D341Med (cell line): ENCODE results near the gene MYCBP2.
"Not testable (repeated sequence)": the region's sequence is repeated elsewhere in the genome, so short reads cannot be mapped to it uniquely, and the experiment has no call there.

Experiments used
- DNase-seq: peaks from one replicate; pipeline ENCODE4 v3.0.0; 2012; ENCODE audit warnings: low spot score

The MYCBP2 gene

DNA sequence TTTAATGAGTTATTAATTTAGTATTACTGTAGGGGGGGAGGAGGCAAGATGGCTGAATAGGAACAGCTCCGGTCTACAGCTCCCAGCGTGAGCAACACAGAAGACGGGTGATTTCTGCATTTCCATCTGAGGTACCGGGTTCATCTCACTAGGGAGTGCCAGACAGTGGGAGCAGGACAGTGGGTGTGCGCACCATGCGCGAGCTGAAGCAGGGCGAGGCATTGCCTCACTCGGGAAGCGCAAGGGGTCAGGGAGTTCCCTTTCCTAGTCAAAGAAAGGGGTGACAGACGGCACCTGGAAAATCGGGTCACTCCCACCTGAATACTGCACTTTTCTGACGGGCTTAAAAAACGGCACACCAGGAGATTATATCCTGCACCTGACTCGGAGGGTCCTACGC is 127.9 kb downstream of the MYCBP2 start:
- not testable (repeated sequence) for DNase-seq

GRCh38 chr13:77196052-77196618 is 130.8 kb downstream of the MYCBP2 start:
- no peak for DNase-seq

DNA sequence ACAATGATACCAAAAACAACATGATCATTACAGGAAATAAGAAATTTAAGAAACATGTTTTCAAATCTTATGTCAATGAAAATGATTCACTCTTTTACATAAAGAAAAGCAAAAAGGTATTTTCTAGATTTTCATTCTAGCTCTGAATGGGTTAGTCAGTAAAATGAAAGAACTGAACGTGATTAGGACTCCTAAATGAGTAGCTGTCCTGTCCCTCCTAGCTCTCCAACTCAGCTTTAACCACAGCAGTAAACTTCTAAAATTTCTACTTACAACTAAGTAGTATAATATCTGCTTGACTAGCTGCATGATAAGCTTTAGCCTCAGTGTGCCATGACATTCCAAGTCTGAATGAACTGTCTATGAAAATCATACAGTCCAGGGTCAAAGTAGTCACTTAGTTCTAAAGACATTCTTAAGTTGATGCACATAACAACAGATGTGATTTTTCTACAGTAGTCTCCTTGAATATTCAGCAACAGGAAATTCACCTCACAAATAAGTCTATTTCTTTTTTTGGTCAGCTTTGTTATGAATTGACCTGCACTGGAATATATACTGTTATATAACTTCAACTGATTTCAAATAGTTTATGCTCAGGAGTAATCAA is 136.4 kb downstream of the MYCBP2 start:
- no peak for DNase-seq

DNA sequence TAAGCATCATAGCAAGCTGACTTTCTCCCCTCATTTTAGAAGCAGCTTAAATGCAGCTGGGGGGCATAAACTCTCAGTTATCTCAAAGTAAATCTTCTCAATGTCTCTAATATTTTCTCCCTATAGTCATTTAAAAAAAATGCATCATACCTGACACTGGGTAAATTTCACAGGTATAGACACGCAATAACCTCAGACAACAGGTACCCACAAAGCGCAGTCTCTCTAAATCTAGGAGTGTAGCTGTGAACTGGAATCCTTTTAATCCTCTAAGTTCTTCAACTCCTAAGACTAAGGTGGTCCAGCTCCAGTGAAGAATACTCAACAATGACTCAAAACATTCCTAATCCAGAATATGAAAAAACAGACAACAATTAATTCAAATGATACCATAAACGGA is 141.2 kb downstream of the MYCBP2 start:
- no peak for DNase-seq

- no peak for DNase-seq
Observed at GRCh38 chr13:77184455-77184854, 142.4 kb downstream of the MYCBP2 start.

GRCh38 chr13:77180011-77180410 is 146.9 kb downstream of the MYCBP2 start:
- no peak for DNase-seq

GRCh38 chr13:77177646-77178045 is 149.2 kb downstream of the MYCBP2 start:
- DNase-seq = no peak

DNA sequence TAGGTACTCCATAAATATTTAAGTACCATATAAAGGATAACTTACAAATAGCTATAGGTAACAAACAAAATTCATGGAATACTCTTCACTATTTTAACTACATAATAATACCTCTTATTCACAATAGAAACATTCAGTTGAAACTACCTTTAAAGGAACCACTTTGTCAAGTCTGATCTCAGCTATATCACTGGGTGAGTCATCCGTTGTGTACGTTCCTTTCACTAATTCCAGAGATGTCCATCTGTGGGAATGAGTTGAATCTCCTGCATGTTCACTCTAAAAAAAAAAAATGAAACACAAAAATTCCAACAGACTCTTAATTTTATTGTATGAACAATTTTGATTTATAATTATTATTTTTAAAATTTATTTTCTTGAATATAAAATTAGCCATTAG is 150.5 kb downstream of the MYCBP2 start:
- no peak for DNase-seq

DNA sequence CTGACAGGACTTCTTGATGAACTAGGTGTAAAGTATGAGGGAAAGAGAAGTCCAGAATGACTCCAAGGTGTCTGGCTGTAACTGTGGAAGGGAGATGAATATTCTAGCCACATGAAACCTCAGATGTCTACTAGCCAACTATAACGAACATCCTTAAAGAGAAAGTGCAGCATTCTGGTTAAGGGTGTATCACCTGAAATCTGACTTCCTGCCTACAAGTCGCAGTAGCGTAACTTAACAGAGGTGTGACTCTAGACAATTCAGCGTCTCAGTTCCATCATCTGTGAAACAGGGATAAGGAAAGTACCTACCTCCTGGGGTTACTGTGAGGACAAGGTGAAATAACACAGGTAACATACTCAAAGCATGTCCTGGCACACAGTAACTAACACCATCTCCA is 154.2 kb downstream of the MYCBP2 start:
- no peak for DNase-seq

- DNase-seq = no peak
Observed at GRCh38 chr13:77171451-77171850, 155.4 kb downstream of the MYCBP2 start.

DNA sequence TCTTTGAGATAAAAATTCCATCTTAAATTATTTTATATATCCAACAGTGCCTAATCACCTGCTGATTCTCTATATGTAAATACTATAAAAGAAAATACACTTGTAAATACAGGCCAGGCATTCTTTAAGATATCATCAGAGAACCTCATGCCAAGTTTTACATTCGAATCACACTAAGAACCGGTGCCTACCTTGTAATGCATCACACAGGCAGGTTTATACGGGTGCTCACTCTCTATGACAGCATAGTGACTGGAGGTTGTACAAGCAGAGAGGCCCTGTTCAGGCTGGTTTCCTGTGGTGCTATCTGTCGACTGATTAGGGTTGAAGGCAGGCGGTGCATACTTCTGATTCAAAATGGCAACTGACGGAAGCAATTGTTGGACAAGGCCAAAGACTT is 158.7 kb downstream of the MYCBP2 start:
- DNase-seq = no peak

DNA sequence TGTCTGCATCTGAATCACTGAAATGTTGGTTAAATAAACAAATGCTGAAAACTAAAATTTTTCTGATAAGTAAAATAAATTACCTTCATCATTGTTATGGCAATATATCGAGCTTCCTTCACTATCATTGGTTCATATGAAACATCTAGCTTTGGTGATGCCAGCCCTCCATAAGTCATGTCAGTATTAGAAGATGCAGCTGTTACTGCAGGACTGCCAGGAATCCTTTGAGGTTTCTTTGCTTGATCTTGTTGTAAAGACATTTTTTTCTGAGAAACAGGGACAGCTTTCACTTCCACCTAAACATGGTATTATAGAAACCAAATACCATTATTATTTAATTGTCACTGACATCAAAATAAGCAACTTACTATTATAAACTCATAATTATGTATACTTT is 176.2 kb downstream of the MYCBP2 start:
- peak; percentile 31 for DNase-seq

GRCh38 chr13:77143431-77143830 is 183.5 kb downstream of the MYCBP2 start:
- no peak for DNase-seq

DNA sequence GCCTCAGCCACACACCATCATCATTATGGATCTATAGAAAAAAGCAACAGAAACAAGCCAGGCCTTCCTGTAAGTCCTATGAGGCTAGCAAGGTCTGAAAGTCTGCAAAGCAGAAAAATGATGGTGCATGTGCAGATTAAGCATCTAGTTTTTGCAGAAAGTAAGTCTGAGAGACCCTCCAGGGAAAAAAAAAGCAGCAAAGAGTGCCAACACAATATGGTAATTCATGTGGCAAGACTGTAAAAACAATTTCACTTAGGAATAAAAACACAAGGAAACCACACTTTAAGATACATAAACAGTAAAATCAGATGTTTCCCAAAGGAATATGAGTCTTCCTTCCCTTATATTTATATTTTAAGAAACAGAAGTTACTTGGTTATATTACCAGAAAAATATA is 187.6 kb downstream of the MYCBP2 start:
- DNase-seq = no peak

DNA sequence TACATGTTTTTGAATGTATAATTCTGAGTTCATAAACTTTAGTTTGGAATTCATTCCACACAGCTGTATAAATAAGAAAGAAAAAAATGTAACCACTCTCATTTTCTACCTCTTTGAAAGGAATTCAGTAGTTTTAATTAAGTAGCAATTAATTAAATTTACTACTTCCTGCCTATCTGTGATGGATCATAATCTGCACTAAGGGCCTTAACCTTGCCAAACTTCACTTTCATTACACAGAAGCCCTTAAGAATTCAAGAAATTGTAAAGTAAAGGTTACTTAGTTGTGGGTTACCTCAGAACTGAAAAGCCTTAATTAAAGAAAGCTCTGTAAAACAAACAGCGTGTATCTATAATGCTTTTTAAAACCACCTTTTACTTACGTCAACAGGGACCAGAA is 188.1 kb downstream of the MYCBP2 start:
- no peak for DNase-seq

GRCh38 chr13:77136902-77137420 is 189.9 kb downstream of the MYCBP2 start:
- no peak for DNase-seq

DNA sequence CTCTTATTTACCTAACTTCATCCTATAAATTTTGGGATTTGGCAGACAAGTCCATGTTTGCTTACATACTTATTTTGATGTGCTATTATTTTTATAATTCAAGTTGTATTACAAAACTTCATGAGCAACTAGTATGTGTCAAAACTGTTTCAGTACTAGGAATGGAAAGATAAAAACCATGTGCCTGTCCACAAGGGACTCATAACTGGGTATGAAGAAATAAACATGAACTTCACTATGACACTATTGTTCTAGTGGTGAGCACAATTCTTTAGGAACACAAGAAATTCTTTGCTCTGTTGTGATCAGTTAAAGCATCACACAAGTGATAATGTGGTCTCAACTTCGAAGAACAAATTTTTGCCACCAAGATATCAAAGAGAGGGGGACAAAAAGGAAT is 202.5 kb downstream of the MYCBP2 start:
- no peak for DNase-seq

DNA sequence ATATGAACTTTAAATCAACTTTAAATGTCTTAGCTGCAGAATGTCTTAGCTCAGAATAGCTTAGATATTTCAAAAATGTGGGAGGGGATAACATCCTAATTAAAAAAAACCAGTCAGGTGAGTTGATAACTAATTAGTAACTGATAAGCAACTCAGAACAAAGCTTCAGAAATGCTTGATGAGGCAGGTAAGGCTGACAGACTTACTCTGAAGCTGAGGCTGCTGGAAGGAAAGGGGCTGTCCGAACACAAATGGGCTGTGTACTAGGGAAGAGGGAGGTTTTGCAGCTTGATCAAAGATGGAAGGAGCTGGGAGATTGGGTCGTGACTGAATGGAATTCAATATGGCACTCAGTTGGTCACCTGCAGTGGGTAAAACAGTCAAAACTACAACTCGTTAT is 208.8 kb downstream of the MYCBP2 start:
- no peak for DNase-seq

GRCh38 chr13:77114271-77114670 is 212.6 kb downstream of the MYCBP2 start:
- DNase-seq = no peak

GRCh38 chr13:77113496-77113895 is 213.4 kb downstream of the MYCBP2 start:
- DNase-seq = no peak

DNA sequence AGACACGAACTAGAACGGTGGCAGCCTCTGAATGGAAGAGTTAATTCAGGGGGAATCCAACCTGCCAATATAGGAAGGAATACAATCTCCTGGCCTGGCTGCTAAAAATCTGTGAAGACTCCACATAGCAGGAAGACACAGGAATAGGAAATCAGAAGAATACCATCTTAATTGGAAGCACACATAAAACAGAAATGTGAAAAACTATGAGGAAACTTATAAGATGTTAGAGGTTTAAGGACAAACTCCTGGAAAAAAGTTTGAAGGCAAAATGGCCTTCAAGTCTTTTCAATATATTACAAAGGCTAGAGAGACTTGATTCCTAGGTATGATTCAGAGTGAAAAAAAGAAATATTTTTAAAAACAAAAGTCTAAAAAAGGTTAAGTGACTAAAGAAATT is 221.8 kb downstream of the MYCBP2 start:
- no peak for DNase-seq

- DNase-seq = no peak
Observed at GRCh38 chr13:77099415-77099814, 227.5 kb downstream of the MYCBP2 start.

- no peak for DNase-seq
Observed at GRCh38 chr13:77095288-77095687, 231.6 kb downstream of the MYCBP2 start.

- DNase-seq = no peak
Observed at GRCh38 chr13:77094773-77095172, 232.1 kb downstream of the MYCBP2 start.
